Ovary (tissue), 3 donors: ENCODE data around the gene SCD5.

Experiments
- CTCF ChIP-seq, 3 donors: fragments of 450-650 bp in 2 of 3; fragments of 200-600 bp in 1 of 3; IDR thresholded peaks; one replicate each; pipeline versions ENCODE4 v1.5.1 to v1.8.0; 2016 to 2022; ENCODE audit warnings: antibody characterized with exemption in 3 of 3, mild to moderate bottlenecking in 1 of 3
- POLR2A ChIP-seq: fragments of 450-650 bp; IDR thresholded peaks from one replicate; pipeline ENCODE4 v1.6.1; 2017; ENCODE audit warnings: antibody characterized with exemption, mild to moderate bottlenecking, moderate library complexity
- donor health status: DM: no; HTN: no; CAD: no.

GRCh38 chr4:82680834-82681233 is 117.8 kb downstream of the SCD5 start:
- TF ChIP-seq CTCF (IDR thresholded peaks at IDR 0.05) (no peak), POLR2A (no peak)
